Skeletal muscle satellite cell (primary cell): ENCODE data around the gene GET4.

Experiments used
- H3K27me3 ChIP-seq: 2 replicates; pipeline ENCODE4 v1.7.0; 2013; ENCODE audit warnings: low read length; ENCODE audit not compliant: control insufficient read depth, insufficient read depth
- H3K36me3 ChIP-seq: 2 replicates; pipeline ENCODE4 v1.7.0; 2013; ENCODE audit warnings: mild to moderate bottlenecking, control low read depth, low read length; ENCODE audit not compliant: insufficient read depth
- H3K4me1 ChIP-seq: 2 replicates; pipeline ENCODE4 v1.7.0; 2013; ENCODE audit warnings: low read length; ENCODE audit not compliant: control insufficient read depth, insufficient read depth
- H3K4me2 ChIP-seq: 2 replicates; pipeline ENCODE4 v1.7.0; 2013; ENCODE audit warnings: mild to moderate bottlenecking, low read length
- H3K4me3 ChIP-seq: 2 replicates; pipeline ENCODE4 v1.7.0; 2013; ENCODE audit warnings: low read length
- H3K9ac ChIP-seq: 2 replicates; pipeline ENCODE4 v1.7.0; 2013; ENCODE audit warnings: mild to moderate bottlenecking, low read depth, low read length, moderate library complexity
- H3K9me3 ChIP-seq: replicated peaks from 2 replicates; pipeline ENCODE4 v1.7.0; 2013; ENCODE audit warnings: mild to moderate bottlenecking, control low read depth, low read length

The GET4 gene

GRCh38 chr7:835485-836401 lies 40.6 kb upstream of the GET4 start:
- H3K9ac ChIP-seq: no peak overlapping the region
- H3K4me1 ChIP-seq: peaks cover 32% of the 10 kb centered on the region
- no peaks in the 10 kb centered on the region for H3K9me3 ChIP-seq
- H3K4me2 ChIP-seq: no peak overlapping the region
- H3K4me3 ChIP-seq: no peak overlapping the region
- no peaks in the 10 kb centered on the region for H3K27me3 ChIP-seq
- peaks cover 33% of the 10 kb centered on the region for H3K36me3 ChIP-seq

GRCh38 chr7:836429-836828 lies 39.9 kb upstream of the GET4 start:
- Histone ChIP-seq H3K9ac (no peak overlapping the region), H3K4me1 (peaks cover 26% of the 10 kb centered on the region), H3K9me3 (no peaks in the 10 kb centered on the region), H3K27me3 (no peaks in the 10 kb centered on the region), H3K36me3 (peaks cover 33% of the 10 kb centered on the region), H3K4me2 (no peak overlapping the region), H3K4me3 (no peak overlapping the region)

GRCh38 chr7:837001-837400 lies 39.4 kb upstream of the GET4 start:
- no peaks in the 10 kb centered on the region for H3K27me3 ChIP-seq
- no peak overlapping the region for H3K4me3 ChIP-seq
- peaks cover 37% of the 10 kb centered on the region for H3K36me3 ChIP-seq
- H3K9me3 ChIP-seq: no peaks in the 10 kb centered on the region
- peaks cover 22% of the 10 kb centered on the region for H3K4me1 ChIP-seq
- no peak overlapping the region for H3K9ac ChIP-seq
- no peak overlapping the region for H3K4me2 ChIP-seq

GRCh38 chr7:840001-840600 lies 36.3 kb upstream of the GET4 start:
- no peak overlapping the region for H3K9ac ChIP-seq
- H3K4me2 ChIP-seq: no peak overlapping the region
- no peaks in the 10 kb centered on the region for H3K27me3 ChIP-seq
- H3K9me3 ChIP-seq: no peaks in the 10 kb centered on the region
- peaks cover 63% of the 10 kb centered on the region for H3K36me3 ChIP-seq
- H3K4me1 ChIP-seq: peaks cover 10% of the 10 kb centered on the region
- no peak overlapping the region for H3K4me3 ChIP-seq

GRCh38 chr7:841943-842342 lies 34.4 kb upstream of the GET4 start:
- Histone ChIP-seq H3K9me3 (no peaks in the 10 kb centered on the region), H3K9ac (no peak overlapping the region), H3K4me1 (no peaks in the 10 kb centered on the region), H3K4me2 (no peak overlapping the region), H3K27me3 (no peaks in the 10 kb centered on the region), H3K4me3 (no peak overlapping the region), H3K36me3 (peaks cover 57% of the 10 kb centered on the region)

GRCh38 chr7:842431-843031 lies 33.8 kb upstream of the GET4 start:
- Histone ChIP-seq H3K4me2 (no peak overlapping the region), H3K4me1 (no peaks in the 10 kb centered on the region), H3K4me3 (no peak overlapping the region), H3K9ac (no peak overlapping the region), H3K27me3 (no peaks in the 10 kb centered on the region), H3K36me3 (peaks cover 54% of the 10 kb centered on the region), H3K9me3 (no peaks in the 10 kb centered on the region)

GRCh38 chr7:843230-843629 lies 33.1 kb upstream of the GET4 start:
- Histone ChIP-seq H3K4me3 (no peak overlapping the region), H3K4me1 (no peaks in the 10 kb centered on the region), H3K9ac (no peak overlapping the region), H3K9me3 (no peaks in the 10 kb centered on the region), H3K27me3 (no peaks in the 10 kb centered on the region), H3K4me2 (no peak overlapping the region), H3K36me3 (peaks cover 56% of the 10 kb centered on the region)

- H3K27me3 ChIP-seq: no peaks in the 10 kb centered on the region
- no peak overlapping the region for H3K9ac ChIP-seq
- H3K36me3 ChIP-seq: peaks cover 53% of the 10 kb centered on the region
- no peaks in the 10 kb centered on the region for H3K9me3 ChIP-seq
- no peak overlapping the region for H3K4me3 ChIP-seq
- no peak overlapping the region for H3K4me2 ChIP-seq
- H3K4me1 ChIP-seq: no peaks in the 10 kb centered on the region
Observed at GRCh38 chr7:844043-844442, 32.3 kb upstream of the GET4 start.

GRCh38 chr7:844514-844913 lies 31.8 kb upstream of the GET4 start:
- Histone ChIP-seq H3K27me3 (no peaks in the 10 kb centered on the region), H3K4me1 (no peaks in the 10 kb centered on the region), H3K9me3 (no peaks in the 10 kb centered on the region), H3K36me3 (peaks cover 55% of the 10 kb centered on the region), H3K9ac (no peak overlapping the region), H3K4me2 (no peak overlapping the region), H3K4me3 (no peak overlapping the region)

GRCh38 chr7:845091-845490 lies 31.3 kb upstream of the GET4 start:
- H3K4me2 ChIP-seq: no peak overlapping the region
- no peaks in the 10 kb centered on the region for H3K9me3 ChIP-seq
- peaks cover 56% of the 10 kb centered on the region for H3K36me3 ChIP-seq
- H3K4me1 ChIP-seq: no peaks in the 10 kb centered on the region
- H3K4me3 ChIP-seq: no peak overlapping the region
- H3K9ac ChIP-seq: no peak overlapping the region
- no peaks in the 10 kb centered on the region for H3K27me3 ChIP-seq

- H3K4me3 ChIP-seq: no peak overlapping the region
- no peaks in the 10 kb centered on the region for H3K4me1 ChIP-seq
- H3K4me2 ChIP-seq: no peak overlapping the region
- no peaks in the 10 kb centered on the region for H3K27me3 ChIP-seq
- peaks cover 53% of the 10 kb centered on the region for H3K36me3 ChIP-seq
- no peak overlapping the region for H3K9ac ChIP-seq
- H3K9me3 ChIP-seq: no peaks in the 10 kb centered on the region
Observed at GRCh38 chr7:845731-846130, 30.6 kb upstream of the GET4 start.
